ENCODE results near the gene AKT3. TPM values are rescaled to one million over a fixed set of nuclear protein-coding genes. Genes with fewer than 3 reads are reported as not detected.

Gene AKT3
- polyA plus RNA-seq, 3 donors, result 29.5 to 31.4 (median 30.7) TPM

DNA sequence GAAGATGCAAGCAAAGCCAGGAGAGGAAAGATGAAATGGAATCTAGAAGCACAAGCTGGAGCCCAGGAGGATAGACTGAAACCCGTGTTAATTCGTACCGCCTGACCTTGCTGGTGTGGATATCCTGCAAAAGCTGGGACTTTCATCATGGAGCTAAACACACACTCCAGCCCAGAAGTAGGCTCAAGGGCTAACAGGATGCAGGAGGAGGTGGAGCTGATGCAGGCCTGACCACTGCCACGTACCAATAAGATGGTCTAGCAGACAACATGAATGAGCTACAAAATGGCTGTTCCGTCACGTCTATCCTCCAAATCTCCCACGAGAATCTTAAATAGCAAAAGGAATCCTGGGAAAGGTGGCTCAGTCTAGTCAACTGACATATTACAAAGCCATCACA, 323.9 kb downstream of the AKT3 start:
- no peak for DNase-seq (ENCODE audit: low read depth in 3 of 3, low spot score in 2 of 3)

DNA sequence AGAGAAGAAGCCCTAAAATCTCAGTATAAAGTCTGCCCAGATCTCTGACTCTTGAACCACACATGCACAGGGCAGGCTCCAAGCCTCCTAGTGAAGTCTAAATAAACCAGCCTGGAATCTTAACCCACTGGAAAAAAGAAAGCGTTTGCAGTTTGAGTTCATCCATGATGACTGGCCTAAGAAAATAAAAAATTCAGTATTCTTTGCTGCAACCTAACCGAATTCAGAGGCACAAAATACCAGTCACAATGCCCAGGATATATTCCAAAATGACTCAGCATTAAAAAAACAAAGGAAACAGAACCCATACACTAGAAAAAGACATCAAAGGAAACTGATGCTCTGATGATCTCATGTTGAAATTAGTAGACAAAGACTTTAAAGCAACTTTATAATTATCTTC, 325.0 kb downstream of the AKT3 start:
- no peak for DNase-seq (ENCODE audit: low read depth in 3 of 3, low spot score in 2 of 3)

DNA sequence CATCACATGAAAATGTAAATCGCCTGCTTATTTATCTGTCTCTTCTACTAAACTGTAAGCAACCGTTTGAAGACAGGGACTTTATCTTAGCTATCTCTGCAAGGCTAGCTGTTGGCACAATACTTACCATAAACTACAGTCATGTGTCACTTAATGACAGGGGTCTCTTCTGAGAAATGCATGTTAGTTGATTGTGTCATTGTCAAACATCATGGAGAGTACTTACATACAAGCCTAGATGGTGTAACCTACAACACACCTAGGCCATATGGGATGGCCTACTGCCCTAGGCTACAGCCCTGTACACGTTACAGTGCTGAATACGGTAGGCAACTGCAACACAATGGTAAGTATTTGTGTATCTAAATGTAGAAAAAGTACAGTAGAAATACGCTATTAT, 326.3 kb downstream of the AKT3 start:
- DNase-seq (ENCODE audit: low read depth in 3 of 3, low spot score in 2 of 3), result no peak

DNA sequence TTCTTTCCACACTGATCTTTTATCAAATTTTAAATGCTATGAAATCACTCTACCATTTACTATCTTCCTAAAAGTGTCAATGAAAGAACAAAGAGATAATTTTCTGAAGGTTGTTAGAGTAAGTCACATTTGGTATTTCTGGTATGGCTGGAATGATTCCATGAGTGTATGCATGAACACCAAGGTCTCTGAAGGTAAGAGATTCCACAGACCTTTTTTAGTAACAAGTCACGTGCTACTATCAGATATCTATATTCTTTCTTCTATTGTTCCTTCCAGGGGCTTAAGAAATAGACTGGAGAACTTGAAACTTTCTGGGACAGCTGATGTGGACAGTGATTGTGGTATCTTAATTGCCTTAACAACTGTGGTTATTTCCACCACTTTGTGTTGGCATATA, 329.2 kb downstream of the AKT3 start:
- DNase-seq (ENCODE audit: low read depth in 3 of 3, low spot score in 2 of 3), result no peak

DNA sequence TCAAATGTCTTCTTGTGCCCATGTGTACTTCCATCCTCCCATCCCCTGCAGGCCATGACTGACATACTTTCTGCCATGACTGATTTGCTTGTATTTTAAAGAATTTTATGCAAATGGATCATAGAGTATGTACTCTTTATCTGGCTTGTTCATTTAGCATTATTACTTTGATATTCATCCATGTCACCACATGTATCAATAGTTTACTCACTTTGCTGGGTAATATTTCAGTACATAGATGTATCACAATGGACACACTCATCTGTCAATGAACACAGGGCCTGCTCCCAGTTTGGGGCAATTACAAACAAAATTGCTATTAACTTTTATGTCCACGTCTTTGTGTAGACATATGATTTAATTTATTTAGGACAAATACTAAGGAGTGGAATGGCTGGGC, 335.1 kb downstream of the AKT3 start:
- DNase-seq (ENCODE audit: low read depth in 3 of 3, low spot score in 2 of 3), result no peak

DNA sequence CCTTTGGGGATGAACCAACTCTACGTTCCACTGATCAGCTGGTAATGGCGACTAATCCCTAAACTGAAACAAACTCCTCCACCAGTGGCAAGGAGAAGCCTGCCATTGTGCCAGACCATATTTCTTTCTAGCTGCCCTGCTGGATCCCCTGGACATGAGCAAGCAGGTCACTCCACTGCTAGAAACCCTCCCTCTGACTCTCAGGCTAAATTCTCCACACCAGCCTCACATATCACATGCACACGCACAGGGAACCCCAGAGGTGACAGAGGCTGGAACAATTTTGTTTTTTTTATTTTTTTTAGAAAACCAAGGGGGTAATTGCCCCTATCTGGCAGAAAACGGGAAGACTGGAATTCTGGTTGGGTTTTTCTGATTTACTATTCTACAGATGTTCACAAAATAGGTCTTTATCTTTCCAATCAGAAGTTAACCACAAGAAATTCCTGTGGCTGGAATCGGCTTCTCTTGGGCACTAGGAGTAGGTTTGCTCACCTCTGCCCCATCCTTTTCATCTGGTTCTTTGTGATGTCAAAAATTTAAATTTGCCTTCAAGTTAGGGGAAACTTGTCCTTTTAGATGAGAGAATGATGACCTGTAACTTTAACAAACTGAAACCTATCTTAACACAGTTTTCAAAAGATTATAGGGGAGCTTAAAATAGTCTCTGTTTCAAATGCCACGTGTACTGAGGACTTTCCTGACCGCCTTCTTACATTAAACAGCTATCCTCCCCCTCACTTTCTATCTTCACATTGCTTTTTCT, 336.1 kb downstream of the AKT3 start:
- DNase-seq (ENCODE audit: low read depth in 3 of 3, low spot score in 2 of 3), result no peak

DNA sequence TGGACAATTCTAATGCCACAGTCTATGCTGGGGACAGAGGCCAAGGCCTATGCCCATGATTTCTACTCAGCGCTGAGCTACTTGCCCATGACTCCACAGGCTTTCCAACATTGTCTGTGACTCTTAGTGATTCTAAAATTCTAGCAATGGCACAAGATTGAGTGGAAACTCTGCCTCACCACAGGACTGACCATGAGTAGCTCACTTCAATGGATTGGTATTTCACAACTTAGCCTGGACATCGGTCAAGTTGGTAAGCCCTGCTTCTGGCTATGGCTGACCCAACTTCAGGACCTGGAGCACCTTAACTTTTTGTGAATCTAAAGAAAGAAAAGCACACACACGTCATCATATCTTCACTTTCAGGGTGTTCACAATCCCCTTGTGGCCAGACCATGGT, 339.1 kb downstream of the AKT3 start:
- DNase-seq (ENCODE audit: low read depth in 3 of 3, low spot score in 2 of 3), result no peak

DNA sequence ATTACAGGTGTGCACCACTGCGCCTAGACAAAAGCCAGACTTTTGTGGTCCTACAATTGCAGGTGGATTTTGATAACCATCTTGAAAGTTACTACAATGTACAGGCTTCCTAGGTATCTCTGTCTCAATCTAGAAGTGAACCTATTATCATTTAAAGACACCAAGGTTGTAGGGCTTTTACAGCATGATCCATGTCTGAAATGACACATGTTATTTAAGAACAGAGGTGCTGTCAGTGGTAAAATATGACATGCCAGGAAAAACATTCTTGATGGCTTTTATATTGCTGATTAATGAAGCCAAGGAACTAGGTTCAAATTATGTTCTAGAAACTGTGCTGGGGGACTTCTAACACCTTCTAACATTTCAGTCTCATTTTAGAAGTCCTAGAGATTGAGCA, 341.1 kb downstream of the AKT3 start:
- no peak for DNase-seq (ENCODE audit: low read depth in 3 of 3, low spot score in 2 of 3)

DNA sequence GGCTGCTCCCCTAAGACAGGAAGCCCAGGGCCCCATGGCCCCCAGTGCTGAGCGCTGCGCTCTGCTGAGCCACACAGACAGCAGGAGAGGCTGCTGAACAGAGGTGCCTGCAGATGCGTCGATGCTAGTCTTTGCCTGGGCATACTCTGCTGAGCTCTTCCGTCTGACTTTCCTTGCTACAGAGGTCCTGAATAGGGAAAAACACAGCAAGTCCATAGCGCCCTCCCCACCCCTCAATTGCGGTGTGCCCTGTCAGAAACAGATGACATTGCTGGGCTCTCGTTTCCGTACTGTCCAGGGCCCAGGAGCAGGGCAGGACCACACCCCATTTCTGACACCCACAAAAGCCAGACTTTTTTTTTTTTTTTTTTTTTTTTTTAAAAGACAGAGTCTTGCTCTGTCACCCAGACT, 341.7 kb downstream of the AKT3 start:
- DNase-seq (ENCODE audit: low read depth in 3 of 3, low spot score in 2 of 3), result no peak

DNA sequence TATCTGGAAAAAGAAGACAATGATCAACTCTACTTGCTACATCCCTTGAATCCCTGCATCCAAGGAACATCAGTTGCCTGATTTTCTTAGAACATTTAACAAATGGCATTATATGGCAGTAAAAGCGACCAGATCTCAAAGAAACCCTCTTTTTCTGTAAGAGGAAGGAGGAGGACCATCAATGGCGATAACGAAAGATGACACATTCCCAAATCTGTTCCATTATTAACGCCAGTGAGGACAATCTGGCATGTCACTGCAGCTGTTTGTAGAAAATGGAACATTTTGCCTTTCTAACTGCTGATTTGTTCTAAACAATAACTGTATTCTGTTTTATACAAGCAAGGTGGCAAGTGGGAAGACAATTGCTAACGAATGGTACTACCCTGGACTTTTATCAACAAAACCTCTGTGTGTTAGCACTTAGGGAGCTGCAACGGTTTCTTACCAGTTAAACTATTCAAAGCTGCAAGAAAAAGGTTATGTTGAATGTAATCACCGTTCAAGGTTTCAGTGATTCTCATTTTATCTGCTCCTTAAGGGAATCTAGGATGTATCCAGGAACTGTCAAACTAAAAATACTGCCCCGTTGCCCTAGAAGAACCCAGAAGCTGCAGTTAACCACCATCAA, 342.3 kb downstream of the AKT3 start:
- no peak for DNase-seq (ENCODE audit: low read depth in 3 of 3, low spot score in 2 of 3)

DNA sequence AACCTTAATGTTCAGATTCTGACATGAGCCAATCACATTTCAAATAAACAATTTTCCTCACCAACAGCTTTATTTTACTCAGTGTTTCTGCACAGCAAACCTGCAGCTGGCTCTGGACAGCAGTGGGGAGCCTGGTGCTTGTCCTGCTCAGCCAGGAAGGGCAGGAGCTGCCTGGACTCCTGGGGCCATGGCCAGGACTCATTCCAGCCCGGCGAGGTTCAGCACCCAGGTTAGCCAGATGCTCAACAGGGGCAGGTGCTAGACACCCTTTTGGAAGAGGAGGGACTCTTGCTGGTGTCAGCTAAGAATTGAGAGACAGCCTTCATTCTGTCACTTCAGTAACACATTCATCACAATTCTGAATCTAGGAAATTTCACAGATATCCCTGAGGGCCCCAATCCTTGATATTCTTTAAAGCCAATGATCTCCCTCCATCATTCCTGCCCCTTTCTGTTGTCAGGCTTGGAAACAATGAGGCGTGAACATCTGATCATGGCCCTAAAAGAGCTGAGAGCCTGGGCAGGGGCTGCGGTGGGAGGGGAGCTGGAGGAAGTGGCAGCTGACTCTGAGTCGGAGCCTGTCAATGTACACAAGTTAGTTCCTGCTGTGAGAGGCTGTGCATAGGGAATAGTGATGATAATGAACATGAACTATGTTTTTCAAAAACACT, 342.9 kb downstream of the AKT3 start:
- no peak for DNase-seq (ENCODE audit: low read depth in 3 of 3, low spot score in 2 of 3)

DNA sequence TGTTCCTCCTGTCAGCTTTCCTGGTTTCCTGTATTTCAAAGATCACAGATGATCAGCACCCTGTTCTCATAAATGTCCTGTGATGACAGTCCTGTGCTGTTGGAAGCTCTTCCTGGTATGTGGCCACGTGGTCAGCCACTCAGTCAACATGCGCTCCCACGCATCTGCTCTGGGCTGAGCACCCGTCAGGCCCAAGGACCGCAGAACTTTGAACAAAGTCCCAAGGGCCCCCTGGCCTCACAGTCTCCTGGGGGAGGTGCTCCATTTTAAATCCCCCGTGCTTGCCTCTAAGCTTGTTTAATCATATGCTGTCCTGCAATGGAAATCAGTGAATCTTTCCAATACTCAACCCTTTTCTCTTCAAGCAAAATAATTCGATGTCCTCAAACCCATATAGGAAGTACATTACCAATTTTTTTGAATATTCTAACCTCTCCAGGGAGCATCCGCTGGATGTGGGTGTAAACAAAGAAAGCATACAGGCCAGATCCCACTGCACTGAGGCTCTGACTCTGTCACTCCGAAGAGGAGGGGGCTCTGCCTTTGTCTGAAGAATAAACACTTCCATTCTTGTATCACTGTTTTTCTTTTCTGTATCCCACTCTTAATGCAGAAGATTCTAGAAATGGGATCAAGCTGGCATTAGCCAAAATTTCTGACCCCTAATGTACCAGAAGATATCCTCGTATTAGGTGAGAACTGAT, 343.9 kb downstream of the AKT3 start:
- DNase-seq (ENCODE audit: low read depth in 3 of 3, low spot score in 2 of 3), result no peak

DNA sequence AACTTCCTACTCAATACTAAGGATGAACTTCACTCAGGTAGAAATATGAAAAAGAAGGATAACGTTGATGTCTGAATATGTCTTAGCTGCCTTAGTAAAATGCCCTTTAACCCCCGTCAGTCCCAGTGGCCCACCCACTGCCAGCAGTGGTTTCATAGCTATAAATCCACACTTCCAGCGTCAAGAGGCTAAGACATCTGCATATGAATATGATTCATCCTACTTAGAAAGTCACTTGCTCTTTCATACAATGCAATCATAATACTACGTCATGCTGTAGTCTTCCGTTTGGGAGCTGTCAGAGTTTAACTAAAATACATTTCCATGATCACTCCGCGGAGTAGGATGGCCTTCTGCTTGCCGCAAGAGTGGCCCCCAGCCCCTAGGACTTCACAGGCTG, 346.9 kb downstream of the AKT3 start:
- no peak for DNase-seq (ENCODE audit: low read depth in 3 of 3, low spot score in 2 of 3)

DNA sequence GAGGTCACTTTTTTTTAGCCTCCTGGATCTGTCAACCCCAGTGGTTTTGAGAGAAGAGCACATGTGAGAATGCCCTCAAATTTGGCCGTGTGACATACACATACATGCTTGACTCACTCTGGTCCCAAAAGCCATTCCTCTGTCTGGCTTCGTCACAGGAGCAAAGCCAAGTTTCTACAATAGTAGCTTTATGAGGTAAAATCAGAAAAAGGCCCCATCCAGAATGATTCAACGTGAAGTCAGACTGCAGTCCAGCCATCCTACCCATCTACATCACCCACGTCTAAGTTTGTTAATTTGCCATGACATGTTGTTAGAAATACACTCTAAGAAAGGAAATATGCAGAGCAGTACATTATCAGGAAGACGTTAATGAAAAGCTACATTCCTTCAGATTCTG, 349.0 kb downstream of the AKT3 start:
- DNase-seq (ENCODE audit: low read depth in 3 of 3, low spot score in 2 of 3), result no peak

DNA sequence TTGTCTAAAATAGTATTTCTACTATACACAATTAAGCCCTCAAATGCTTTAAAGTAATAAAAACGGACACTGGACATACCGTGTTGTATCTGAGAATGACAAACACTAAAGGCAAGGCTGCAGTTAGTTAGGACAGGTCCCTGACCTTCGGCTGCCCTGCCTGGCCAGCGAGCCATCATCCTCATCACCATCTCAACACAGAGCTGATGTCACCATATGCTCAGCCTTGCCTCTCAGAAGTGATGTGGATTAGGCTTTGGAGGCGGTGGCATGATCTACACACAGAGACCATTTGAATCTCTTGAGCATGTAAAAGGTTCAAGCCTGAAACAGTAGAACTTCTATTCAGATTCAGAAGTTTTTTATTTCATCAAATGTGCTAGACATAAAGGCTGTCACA, 349.5 kb downstream of the AKT3 start:
- DNase-seq (ENCODE audit: low read depth in 3 of 3, low spot score in 2 of 3), result no peak

DNA sequence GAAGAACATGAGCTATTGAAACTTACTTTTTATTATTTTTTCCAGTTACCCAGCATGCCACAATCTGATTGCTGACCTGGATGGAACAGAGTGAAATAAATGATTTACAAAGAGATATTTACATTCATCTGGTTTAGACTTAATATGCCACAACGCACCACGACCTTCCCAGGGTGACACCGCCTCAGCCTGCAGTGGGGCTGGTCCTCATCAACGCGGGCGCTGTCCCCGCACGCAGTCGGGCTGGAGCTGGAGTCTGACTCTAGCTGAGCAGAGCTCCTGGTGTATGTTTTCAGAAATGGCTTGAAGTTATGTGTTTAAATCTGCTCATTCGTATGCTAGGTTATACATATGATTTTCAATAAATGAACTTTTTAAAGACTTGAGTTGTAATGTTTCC, 350.3 kb downstream of the AKT3 start:
- DNase-seq (ENCODE audit: low read depth in 3 of 3, low spot score in 2 of 3), result no peak

DNA sequence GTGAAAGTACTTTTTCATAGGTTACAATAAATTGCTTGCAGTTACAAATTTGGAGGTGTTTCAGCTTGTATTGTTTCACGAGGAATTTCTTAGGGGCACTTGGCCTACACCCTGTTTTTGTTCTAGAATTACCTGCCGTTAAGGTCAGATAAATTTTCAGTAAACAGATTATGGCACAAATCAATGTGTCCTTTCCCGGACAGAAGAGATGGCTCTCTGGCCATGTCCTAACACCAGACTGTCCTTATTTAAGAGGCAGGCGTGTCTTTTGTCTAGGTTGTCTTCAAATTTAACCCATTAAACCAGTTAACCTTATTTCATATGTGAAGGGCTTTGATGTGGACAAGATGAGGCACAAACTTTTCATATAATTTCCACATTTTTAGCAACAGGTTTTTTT, 350.8 kb downstream of the AKT3 start:
- DNase-seq (ENCODE audit: low read depth in 3 of 3, low spot score in 2 of 3), result no peak

DNA sequence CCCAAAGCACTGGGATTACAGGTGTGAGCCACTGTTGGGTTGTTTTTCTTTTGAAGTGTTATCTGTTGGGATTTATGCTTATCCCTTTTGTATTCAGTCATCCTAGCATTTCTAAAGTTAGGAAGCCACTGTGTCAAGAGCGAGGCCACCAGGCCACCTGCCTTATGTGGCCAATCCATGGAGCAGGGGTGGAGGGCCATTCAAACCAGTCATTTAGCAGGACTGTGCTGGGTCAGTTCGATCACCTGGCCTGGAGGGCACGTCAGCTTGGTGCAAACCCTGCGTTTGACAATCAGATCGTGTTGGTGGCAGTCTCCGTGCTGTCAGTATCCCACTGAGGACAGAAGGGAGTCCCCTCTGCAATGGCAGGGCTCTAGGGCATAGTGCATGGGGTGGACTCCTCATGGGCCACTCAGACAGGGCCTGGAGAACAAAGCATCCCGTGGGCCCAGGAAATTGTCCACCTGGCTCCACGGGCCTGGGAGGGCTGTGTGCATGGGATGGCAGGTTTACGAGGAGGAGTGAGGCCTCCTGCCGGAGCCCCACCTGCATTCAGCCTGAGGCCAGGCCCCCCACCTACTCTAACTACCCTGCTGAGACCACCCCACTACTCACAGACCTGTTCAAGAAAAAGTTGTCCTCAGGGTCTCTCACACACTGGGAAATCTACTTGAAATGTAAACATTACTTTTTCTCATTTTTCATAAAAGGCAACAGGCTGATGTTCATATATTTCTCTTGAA, 351.9 kb downstream of the AKT3 start:
- DNase-seq (ENCODE audit: low read depth in 3 of 3, low spot score in 2 of 3), result no peak

DNA sequence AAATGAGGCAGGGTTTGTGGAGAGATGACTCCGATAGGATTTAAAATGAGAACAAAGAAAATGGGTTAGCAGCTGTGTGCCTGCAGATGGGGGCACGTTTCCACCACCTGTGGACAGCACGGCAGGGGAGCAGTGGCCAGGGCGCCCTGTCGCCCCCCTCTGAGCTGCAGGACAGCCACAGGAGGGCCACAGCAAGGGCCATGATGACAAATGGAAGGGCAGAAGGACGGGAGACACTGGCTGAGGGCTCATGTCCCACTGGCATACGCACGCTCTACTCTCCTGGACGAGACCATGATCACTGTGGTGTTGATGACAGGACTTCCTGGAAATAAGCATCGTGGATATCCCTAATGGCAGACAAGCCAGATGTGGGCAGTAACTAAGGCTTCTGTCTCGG, 353.2 kb downstream of the AKT3 start:
- no peak for DNase-seq (ENCODE audit: low read depth in 3 of 3, low spot score in 2 of 3)

DNA sequence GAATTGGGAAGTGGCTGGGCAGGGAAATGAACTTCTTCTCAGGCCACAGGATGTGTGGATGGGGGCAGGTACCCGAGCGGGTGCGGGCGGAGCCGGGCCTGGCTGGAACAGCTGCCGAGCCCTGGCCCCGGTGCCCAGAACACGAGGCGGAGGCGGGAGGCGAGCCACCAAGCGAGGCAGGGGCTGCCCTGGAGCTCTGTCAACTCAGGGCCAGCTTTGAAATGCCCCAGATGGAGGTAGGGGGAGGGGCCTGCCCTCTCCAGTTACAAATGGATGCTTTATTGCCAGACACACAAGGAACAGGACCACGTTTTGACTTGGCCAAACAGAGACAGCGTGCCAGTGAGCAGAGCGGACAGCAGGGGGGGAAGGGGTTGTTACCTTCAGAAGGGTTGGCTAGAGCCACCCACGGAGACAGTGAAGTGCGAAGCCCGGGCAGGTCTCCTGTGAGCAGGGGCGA, 353.8 kb downstream of the AKT3 start:
- DNase-seq (ENCODE audit: low read depth in 3 of 3, low spot score in 2 of 3), result no peak

All from right renal cortex interstitium (tissue), 3 donors.